ENCODE measurements around the gene PDE1C.
A peak's percentile ranks its signal among the peaks of the same experiment; 100 is the strongest.

Gene PDE1C

GRCh38 chr7:31772211-31772610 lies 298.0 kb downstream of the PDE1C start:
- DNase-seq (ENCODE audit: low spot score): peak; percentile 20

GRCh38 chr7:31767686-31768358 lies 302.4 kb downstream of the PDE1C start:
- no peak for DNase-seq (ENCODE audit: low spot score)

- no peak for DNase-seq (ENCODE audit: low spot score)
Measured at GRCh38 chr7:31764462-31764861, 305.7 kb downstream of the PDE1C start.

GRCh38 chr7:31763548-31763947 lies 306.7 kb downstream of the PDE1C start:
- DNase-seq (ENCODE audit: low spot score): no peak

- DNase-seq (ENCODE audit: low spot score): no peak
Measured at GRCh38 chr7:31761646-31762045, 308.6 kb downstream of the PDE1C start.

GRCh38 chr7:31758755-31759154 lies 311.5 kb downstream of the PDE1C start:
- no peak for DNase-seq (ENCODE audit: low spot score)

GRCh38 chr7:31751726-31752125 lies 318.5 kb downstream of the PDE1C start:
- no peak for DNase-seq (ENCODE audit: low spot score)

- DNase-seq (ENCODE audit: low spot score): no peak
Measured at GRCh38 chr7:31748084-31748483, 322.1 kb downstream of the PDE1C start.

GRCh38 chr7:31747553-31747952 lies 322.7 kb downstream of the PDE1C start:
- no peak for DNase-seq (ENCODE audit: low spot score)

GRCh38 chr7:31744294-31744874 lies 325.8 kb downstream of the PDE1C start:
- peak; percentile 64 for DNase-seq (ENCODE audit: low spot score)

GRCh38 chr7:31741852-31742251 lies 328.4 kb downstream of the PDE1C start:
- DNase-seq (ENCODE audit: low spot score): no peak

GRCh38 chr7:31735991-31736982 lies 333.9 kb downstream of the PDE1C start:
- peak; percentile 61 for DNase-seq (ENCODE audit: low spot score)

- DNase-seq (ENCODE audit: low spot score): no peak
Measured at GRCh38 chr7:31734456-31734855, 335.8 kb downstream of the PDE1C start.

GRCh38 chr7:31729195-31729804 lies 340.9 kb downstream of the PDE1C start:
- DNase-seq (ENCODE audit: low spot score): no peak

GRCh38 chr7:31724696-31725095 lies 345.5 kb downstream of the PDE1C start:
- DNase-seq (ENCODE audit: low spot score): no peak

- no peak for DNase-seq (ENCODE audit: low spot score)
Measured at GRCh38 chr7:31720366-31720765, 349.8 kb downstream of the PDE1C start.

GRCh38 chr7:31716355-31716754 lies 353.9 kb downstream of the PDE1C start:
- DNase-seq (ENCODE audit: low spot score): no peak

GRCh38 chr7:31710171-31710570 lies 360.0 kb downstream of the PDE1C start:
- DNase-seq (ENCODE audit: low spot score): no peak

GRCh38 chr7:31707089-31707488 lies 363.1 kb downstream of the PDE1C start:
- no peak for DNase-seq (ENCODE audit: low spot score)

- DNase-seq (ENCODE audit: low spot score): no peak
Measured at GRCh38 chr7:31705377-31705776, 364.8 kb downstream of the PDE1C start.

- no peak for DNase-seq (ENCODE audit: low spot score)
Measured at GRCh38 chr7:31702354-31702753, 367.9 kb downstream of the PDE1C start.
